Measurements from ENCODE around the gene R3HDM1. TPM values are rescaled to one million over a fixed set of nuclear protein-coding genes. Genes with fewer than 3 reads are reported as not detected.

Gene R3HDM1
- total RNA-seq, 1 donor: 12.3 TPM

- TF ChIP-seq CTCF (IDR thresholded peaks at IDR 0.05; ENCODE audit: extremely low read depth, low read depth, low read length): no peak
- Histone ChIP-seq H4K20me1 (ENCODE audit: insufficient read depth, low read length) (no peaks in the 10 kb centered on the region), H3K79me2 (ENCODE audit: insufficient read depth, low read length) (no peaks in the 10 kb centered on the region), H3K36me3 (ENCODE audit: insufficient read depth, low read length) (peaks cover 7% of the 10 kb centered on the region), H2AFZ (ENCODE audit: low read length) (no peak overlapping the region), H3K27ac (ENCODE audit: low read depth, low read length) (no peak overlapping the region), H3K9me3 (ENCODE audit: low read depth, low read length) (no peaks in the 10 kb centered on the region), H3K4me1 (ENCODE audit: insufficient read depth, low read length) (no peaks in the 10 kb centered on the region), H3K4me2 (ENCODE audit: insufficient read depth, low read length) (no peak overlapping the region), H3K4me3 (ENCODE audit: insufficient read depth, low read length) (no peak overlapping the region), H3K27me3 (ENCODE audit: insufficient read depth, low read length) (no peaks in the 10 kb centered on the region)
- DNase-seq (ENCODE audit: insufficient read length, low spot score, missing footprints): no peak
Measured at GRCh38 chr2:135607561-135607960, 76.3 kb downstream of the R3HDM1 start.

GRCh38 chr2:135612319-135612718, 81.0 kb downstream of the R3HDM1 start:
- Histone ChIP-seq H3K36me3 (ENCODE audit: insufficient read depth, low read length) (no peaks in the 10 kb centered on the region), H2AFZ (ENCODE audit: low read length) (no peak overlapping the region), H3K9me3 (ENCODE audit: low read depth, low read length) (no peaks in the 10 kb centered on the region), H3K79me2 (ENCODE audit: insufficient read depth, low read length) (no peaks in the 10 kb centered on the region), H3K4me2 (ENCODE audit: insufficient read depth, low read length) (no peak overlapping the region), H3K4me3 (ENCODE audit: insufficient read depth, low read length) (no peak overlapping the region), H3K27ac (ENCODE audit: low read depth, low read length) (no peak overlapping the region), H3K27me3 (ENCODE audit: insufficient read depth, low read length) (no peaks in the 10 kb centered on the region), H4K20me1 (ENCODE audit: insufficient read depth, low read length) (no peaks in the 10 kb centered on the region), H3K4me1 (ENCODE audit: insufficient read depth, low read length) (no peaks in the 10 kb centered on the region)
- DNase-seq (ENCODE audit: insufficient read length, low spot score, missing footprints): no peak
- TF ChIP-seq CTCF (IDR thresholded peaks at IDR 0.05; ENCODE audit: extremely low read depth, low read depth, low read length): no peak

- no peak for TF ChIP-seq CTCF (IDR thresholded peaks at IDR 0.05; ENCODE audit: extremely low read depth, low read depth, low read length)
- Histone ChIP-seq H3K27ac (ENCODE audit: low read depth, low read length) (no peak overlapping the region), H3K9me3 (ENCODE audit: low read depth, low read length) (no peaks in the 10 kb centered on the region), H3K79me2 (ENCODE audit: insufficient read depth, low read length) (no peaks in the 10 kb centered on the region), H3K36me3 (ENCODE audit: insufficient read depth, low read length) (no peaks in the 10 kb centered on the region), H4K20me1 (ENCODE audit: insufficient read depth, low read length) (no peaks in the 10 kb centered on the region), H3K4me2 (ENCODE audit: insufficient read depth, low read length) (no peak overlapping the region), H3K27me3 (ENCODE audit: insufficient read depth, low read length) (no peaks in the 10 kb centered on the region), H3K4me1 (ENCODE audit: insufficient read depth, low read length) (no peaks in the 10 kb centered on the region), H3K4me3 (ENCODE audit: insufficient read depth, low read length) (no peak overlapping the region), H2AFZ (ENCODE audit: low read length) (no peak overlapping the region)
- DNase-seq (ENCODE audit: insufficient read length, low spot score, missing footprints): no peak
Measured at GRCh38 chr2:135615404-135615803, 84.1 kb downstream of the R3HDM1 start.

- no peak for TF ChIP-seq CTCF (IDR thresholded peaks at IDR 0.05; ENCODE audit: extremely low read depth, low read depth, low read length)
- DNase-seq (ENCODE audit: insufficient read length, low spot score, missing footprints): peak; percentile 23
Measured at GRCh38 chr2:135617501-135618015, 86.3 kb downstream of the R3HDM1 start.

More at GRCh38 chr2:135617501-135618015, 86.3 kb downstream of the R3HDM1 start:
- no peaks in the 10 kb centered on the region for H3K9me3 ChIP-seq (ENCODE audit: low read depth, low read length)
- no peak overlapping the region for H3K4me2 ChIP-seq (ENCODE audit: insufficient read depth, low read length)
- no peaks in the 10 kb centered on the region for H3K79me2 ChIP-seq (ENCODE audit: insufficient read depth, low read length)
- no peaks in the 10 kb centered on the region for H4K20me1 ChIP-seq (ENCODE audit: insufficient read depth, low read length)
- no peaks in the 10 kb centered on the region for H3K36me3 ChIP-seq (ENCODE audit: insufficient read depth, low read length)
- H3K4me3 ChIP-seq (ENCODE audit: insufficient read depth, low read length): no peak overlapping the region
- H3K27ac ChIP-seq (ENCODE audit: low read depth, low read length): no peak overlapping the region
- H3K27me3 ChIP-seq (ENCODE audit: insufficient read depth, low read length): no peaks in the 10 kb centered on the region
- H3K4me1 ChIP-seq (ENCODE audit: insufficient read depth, low read length): no peaks in the 10 kb centered on the region
- H2AFZ ChIP-seq (ENCODE audit: low read length): no peak overlapping the region

Measured in osteoblast (primary cell).